ENCODE results near the gene MYO9A. TPM values are rescaled to one million over a fixed set of nuclear protein-coding genes. Genes with fewer than 3 reads are reported as not detected.

The MYO9A gene
- total RNA-seq, 1 donor from 2014 or later, result 79.5 TPM

- no peak for DNase-seq (ENCODE audit: low spot score in 2 of 2, unreplicated experiment in 2 of 2)
- H3K9me3 Mint-ChIP-seq, result no peaks in the 10 kb centered on the region
- no peak for TF ChIP-seq CTCF (IDR thresholded peaks at IDR 0.05; ENCODE audit: unreplicated experiment)
- H3K27me3 Mint-ChIP-seq (ENCODE audit: low read depth), result no peaks in the 10 kb centered on the region
- no peak overlapping the region for H3K4me3 Mint-ChIP-seq
- peaks cover 36% of the 10 kb centered on the region for H3K4me1 Mint-ChIP-seq
- H3K36me3 Mint-ChIP-seq, result no peaks in the 10 kb centered on the region
- H3K27ac Mint-ChIP-seq, result peak overlapping the region; percentile 94
These were observed 310.3 kb downstream of the MYO9A start for GRCh38 chr15:71807691-71808091.

- peak overlapping the region; percentile 94 for H3K27ac Mint-ChIP-seq
- H3K9me3 Mint-ChIP-seq, result no peaks in the 10 kb centered on the region
- H3K4me3 Mint-ChIP-seq, result peak overlapping the region; percentile 24
- no peaks in the 10 kb centered on the region for H3K36me3 Mint-ChIP-seq
- DNase-seq (ENCODE audit: low spot score in 2 of 2, unreplicated experiment in 2 of 2), result no peak
- TF ChIP-seq CTCF (IDR thresholded peaks at IDR 0.05; ENCODE audit: unreplicated experiment), result no peak
- no peaks in the 10 kb centered on the region for H3K27me3 Mint-ChIP-seq (ENCODE audit: low read depth)
- H3K4me1 Mint-ChIP-seq, result peaks cover 36% of the 10 kb centered on the region
These were observed 310.8 kb downstream of the MYO9A start for GRCh38 chr15:71807125-71807629.

- no peak overlapping the region for H3K4me3 Mint-ChIP-seq
- H3K4me1 Mint-ChIP-seq, result peaks cover 36% of the 10 kb centered on the region
- DNase-seq (ENCODE audit: low spot score in 2 of 2, unreplicated experiment in 2 of 2), result no peak
- H3K27ac Mint-ChIP-seq, result peak overlapping the region; percentile 94
- H3K9me3 Mint-ChIP-seq, result no peaks in the 10 kb centered on the region
- TF ChIP-seq CTCF (IDR thresholded peaks at IDR 0.05; ENCODE audit: unreplicated experiment), result no peak
- H3K36me3 Mint-ChIP-seq, result no peaks in the 10 kb centered on the region
- H3K27me3 Mint-ChIP-seq (ENCODE audit: low read depth), result no peaks in the 10 kb centered on the region
These were observed 311.5 kb downstream of the MYO9A start for GRCh38 chr15:71806452-71806931.

GRCh38 chr15:71804695-71805470 is 313.1 kb downstream of the MYO9A start:
- peak overlapping the region; percentile 89 for H3K27ac Mint-ChIP-seq
- H3K27me3 Mint-ChIP-seq (ENCODE audit: low read depth), result no peaks in the 10 kb centered on the region
- no peak for DNase-seq (ENCODE audit: low spot score in 2 of 2, unreplicated experiment in 2 of 2)
- peaks cover 3% of the 10 kb centered on the region for H3K36me3 Mint-ChIP-seq
- no peak for TF ChIP-seq CTCF (IDR thresholded peaks at IDR 0.05; ENCODE audit: unreplicated experiment)
- peaks cover 38% of the 10 kb centered on the region for H3K4me1 Mint-ChIP-seq
- H3K4me3 Mint-ChIP-seq, result no peak overlapping the region
- H3K9me3 Mint-ChIP-seq, result no peaks in the 10 kb centered on the region

- Mint-ChIP-seq H3K4me3 (no peak overlapping the region), H3K36me3 (peaks cover 3% of the 10 kb centered on the region), H3K4me1 (peaks cover 38% of the 10 kb centered on the region), H3K27ac (no peak overlapping the region), H3K27me3 (ENCODE audit: low read depth) (no peaks in the 10 kb centered on the region), H3K9me3 (no peaks in the 10 kb centered on the region)
- no peak for DNase-seq (ENCODE audit: low spot score in 2 of 2, unreplicated experiment in 2 of 2)
- TF ChIP-seq CTCF (IDR thresholded peaks at IDR 0.05; ENCODE audit: unreplicated experiment), result no peak
These were observed 313.7 kb downstream of the MYO9A start for GRCh38 chr15:71804226-71804625.

Measured in mesothelial cell of epicardium (in vitro differentiated cells).